ENCODE data around the gene SLC12A9. TPM values are rescaled to one million over a fixed set of nuclear protein-coding genes. Genes with fewer than 3 reads are reported as not detected.

Gene SLC12A9
- total and polyA plus RNA-seq, 3 experiments from 2014 or later: 9.5 to 29.1 (median 24.7) TPM

GRCh38 chr7:100827330-100828226 is 24.9 kb upstream of the SLC12A9 start, which contains the start of gene EPHB4:
Gene EPHB4, minus strand, starts transcription at chr7:100827523. Its CDS starts 493 bp downstream, at chr7:100827030.
- ChIA-PET POLR2A (interaction anchor here (0.7 to 1.0 kb wide), 2 partner anchors 25 to 61 kb away, joined by 5 to 8 read pairs; partner anchors contain the start of gene SLC12A9), CTCF (interaction anchor here (1.4 kb wide), 1 partner anchor 23 kb away, joined by 3 read pairs; no protein-coding TSS in a partner anchor)
- no peaks in the 10 kb centered on the region for H3K36me3 ChIP-seq (ENCODE audit: insufficient read depth, low read length)
- peak within 1 kb of the TSS; percentile 59 for H3K27ac ChIP-seq (ENCODE audit: low read depth, low read length)
- H3K27me3 ChIP-seq (ENCODE audit: insufficient read depth, low read length, poor library complexity, severe bottlenecking): peaks cover 17% of the 10 kb centered on the region
- Mint-ChIP-seq H3K27ac (peak within 1 kb of the TSS in 1 of 8 donors; percentile 1), H3K9me3 (peaks cover 0 to 4% (median 0%) of the 10 kb centered on the region in 5 donors), H3K36me3 (peaks cover 0 to 3% (median 2%) of the 10 kb centered on the region in 3 donors), H3K4me1 (peaks cover 16 to 27% (median 24%) of the 10 kb centered on the region in 3 donors), H3K27me3 (peaks cover 37 to 50% of the 10 kb centered on the region in 2 donors), H3K4me3 (peak within 1 kb of the TSS; percentile 55 to 89 (median 71))
- H3K9me3 ChIP-seq (ENCODE audit: low read length): no peaks in the 10 kb centered on the region
- H3K4me1 ChIP-seq (ENCODE audit: insufficient read depth, low read length): peaks cover 13% of the 10 kb centered on the region
- DNase-seq: peak in 1 of 5 donors; percentile 12
- H3K4me3 ChIP-seq (ENCODE audit: low read length): peak within 1 kb of the TSS; percentile 51

- Histone ChIP-seq H3K4me1 (ENCODE audit: insufficient read depth, low read length) (peaks cover 13% of the 10 kb centered on the region), H3K9me3 (ENCODE audit: low read length) (no peaks in the 10 kb centered on the region), H3K27me3 (ENCODE audit: insufficient read depth, low read length, poor library complexity, severe bottlenecking) (peaks cover 17% of the 10 kb centered on the region), H3K36me3 (ENCODE audit: insufficient read depth, low read length) (no peaks in the 10 kb centered on the region), H3K27ac (ENCODE audit: low read depth, low read length) (peak overlapping the region; percentile 51), H3K4me3 (ENCODE audit: low read length) (no peak overlapping the region)
- ChIA-PET CTCF (interaction anchor here (1.4 kb wide), 1 partner anchor 21 kb away, joined by 3 read pairs; no protein-coding TSS in a partner anchor), POLR2A (no interaction called here)
- Mint-ChIP-seq H3K27ac (no peak overlapping the region), H3K4me1 (peaks cover 16 to 27% (median 24%) of the 10 kb centered on the region in 3 donors), H3K27me3 (peaks cover 29 to 42% of the 10 kb centered on the region in 2 donors), H3K36me3 (peaks cover 0 to 4% (median 3%) of the 10 kb centered on the region in 3 donors), H3K4me3 (peak overlapping the region in 2 of 7 donors; percentile 45 to 66), H3K9me3 (peaks cover 0 to 4% (median 0%) of the 10 kb centered on the region in 5 donors)
- no peak for DNase-seq
Observed at GRCh38 chr7:100829150-100829716, 23.3 kb upstream of the SLC12A9 start.

GRCh38 chr7:100830396-100830795 is 22.1 kb upstream of the SLC12A9 start:
- Mint-ChIP-seq H3K36me3 (peaks cover 0 to 3% (median 2%) of the 10 kb centered on the region in 3 donors), H3K27me3 (peaks cover 24 to 31% of the 10 kb centered on the region in 2 donors), H3K4me3 (no peak overlapping the region), H3K9me3 (peaks cover 0 to 2% (median 0%) of the 10 kb centered on the region in 5 donors), H3K27ac (peak overlapping the region in 1 of 8 donors; percentile 24), H3K4me1 (peaks cover 16 to 25% (median 24%) of the 10 kb centered on the region in 3 donors)
- no peaks in the 10 kb centered on the region for H3K9me3 ChIP-seq (ENCODE audit: low read length)
- no peaks in the 10 kb centered on the region for H3K36me3 ChIP-seq (ENCODE audit: insufficient read depth, low read length)
- peaks cover 13% of the 10 kb centered on the region for H3K4me1 ChIP-seq (ENCODE audit: insufficient read depth, low read length)
- ChIA-PET CTCF (no interaction called here), POLR2A (no interaction called here)
- H3K27ac ChIP-seq (ENCODE audit: low read depth, low read length): no peak overlapping the region
- no peak for DNase-seq
- no peak overlapping the region for H3K4me3 ChIP-seq (ENCODE audit: low read length)
- peaks cover 17% of the 10 kb centered on the region for H3K27me3 ChIP-seq (ENCODE audit: insufficient read depth, low read length, poor library complexity, severe bottlenecking)

- no peaks in the 10 kb centered on the region for H3K36me3 ChIP-seq (ENCODE audit: insufficient read depth, low read length)
- H3K36me3 Mint-ChIP-seq: peaks cover 0 to 3% (median 1%) of the 10 kb centered on the region in 3 donors
Observed at GRCh38 chr7:100832281-100832633, 20.3 kb upstream of the SLC12A9 start.

GRCh38 chr7:100835903-100836811 is 16.4 kb upstream of the SLC12A9 start:
- Histone ChIP-seq H3K27ac (ENCODE audit: low read depth, low read length) (no peak overlapping the region), H3K27me3 (ENCODE audit: insufficient read depth, low read length, poor library complexity, severe bottlenecking) (no peaks in the 10 kb centered on the region), H3K9me3 (ENCODE audit: low read length) (no peaks in the 10 kb centered on the region), H3K4me1 (ENCODE audit: insufficient read depth, low read length) (no peaks in the 10 kb centered on the region), H3K36me3 (ENCODE audit: insufficient read depth, low read length) (no peaks in the 10 kb centered on the region), H3K4me3 (ENCODE audit: low read length) (no peak overlapping the region)
- Mint-ChIP-seq H3K27me3 (peaks cover 0 to 3% of the 10 kb centered on the region in 2 donors), H3K9me3 (peaks cover 0 to 1% (median 0%) of the 10 kb centered on the region in 5 donors), H3K27ac (peak overlapping the region in 6 of 8 donors; percentile 29 to 72 (median 52)), H3K36me3 (peaks cover 0 to 3% (median 0%) of the 10 kb centered on the region in 3 donors), H3K4me1 (peaks cover 8 to 12% (median 12%) of the 10 kb centered on the region in 3 donors), H3K4me3 (peak overlapping the region; percentile 21 to 74 (median 47))
- CTCF ChIA-PET: interaction anchor here (1.3 kb wide), 1 partner anchor 16 kb away, joined by 4 read pairs; the partner anchor contains the start of gene SLC12A9
- POLR2A ChIA-PET: no interaction called here
- no peak for DNase-seq

More at GRCh38 chr7:100832281-100832633, 20.3 kb upstream of the SLC12A9 start:
- Mint-ChIP-seq H3K27me3 (peaks cover 15 to 18% of the 10 kb centered on the region in 2 donors), H3K4me1 (peaks cover 16 to 21% (median 17%) of the 10 kb centered on the region in 3 donors), H3K4me3 (no peak overlapping the region), H3K27ac (no peak overlapping the region), H3K9me3 (peaks cover 0 to 4% (median 0%) of the 10 kb centered on the region in 5 donors)
- Histone ChIP-seq H3K27ac (ENCODE audit: low read depth, low read length) (no peak overlapping the region), H3K9me3 (ENCODE audit: low read length) (no peaks in the 10 kb centered on the region), H3K27me3 (ENCODE audit: insufficient read depth, low read length, poor library complexity, severe bottlenecking) (peaks cover 10% of the 10 kb centered on the region), H3K4me3 (ENCODE audit: low read length) (no peak overlapping the region), H3K4me1 (ENCODE audit: insufficient read depth, low read length) (peaks cover 13% of the 10 kb centered on the region)
- ChIA-PET POLR2A (no interaction called here), CTCF (interaction anchor here (1.3 kb wide), 2 partner anchors 20 to 31 kb away, joined by 3 to 7 read pairs; partner anchors contain the start of gene SLC12A9)
- DNase-seq: no peak

GRCh38 chr7:100836812-100837098 is 15.8 kb upstream of the SLC12A9 start:
- ChIA-PET POLR2A (no interaction called here), CTCF (interaction anchor here (1.3 kb wide), 1 partner anchor 16 kb away, joined by 4 read pairs; the partner anchor contains the start of gene SLC12A9)
- Mint-ChIP-seq H3K36me3 (peaks cover 0 to 3% (median 0%) of the 10 kb centered on the region in 3 donors), H3K4me3 (peak overlapping the region; percentile 81 to 93 (median 85)), H3K4me1 (peaks cover 8 to 12% (median 12%) of the 10 kb centered on the region in 3 donors), H3K27ac (peak overlapping the region in 4 of 8 donors; percentile 24 to 91 (median 65)), H3K9me3 (peaks cover 0 to 1% (median 0%) of the 10 kb centered on the region in 5 donors), H3K27me3 (peaks cover 0 to 3% of the 10 kb centered on the region in 2 donors)
- H3K27ac ChIP-seq (ENCODE audit: low read depth, low read length): peak overlapping the region; percentile 40
- no peak for DNase-seq
- peak overlapping the region; percentile 60 for H3K4me3 ChIP-seq (ENCODE audit: low read length)
- no peaks in the 10 kb centered on the region for H3K36me3 ChIP-seq (ENCODE audit: insufficient read depth, low read length)
- H3K27me3 ChIP-seq (ENCODE audit: insufficient read depth, low read length, poor library complexity, severe bottlenecking): no peaks in the 10 kb centered on the region
- H3K9me3 ChIP-seq (ENCODE audit: low read length): no peaks in the 10 kb centered on the region
- H3K4me1 ChIP-seq (ENCODE audit: insufficient read depth, low read length): no peaks in the 10 kb centered on the region
